Measurements from ENCODE around the gene SWAP70.

SWAP70 gene

DNA sequence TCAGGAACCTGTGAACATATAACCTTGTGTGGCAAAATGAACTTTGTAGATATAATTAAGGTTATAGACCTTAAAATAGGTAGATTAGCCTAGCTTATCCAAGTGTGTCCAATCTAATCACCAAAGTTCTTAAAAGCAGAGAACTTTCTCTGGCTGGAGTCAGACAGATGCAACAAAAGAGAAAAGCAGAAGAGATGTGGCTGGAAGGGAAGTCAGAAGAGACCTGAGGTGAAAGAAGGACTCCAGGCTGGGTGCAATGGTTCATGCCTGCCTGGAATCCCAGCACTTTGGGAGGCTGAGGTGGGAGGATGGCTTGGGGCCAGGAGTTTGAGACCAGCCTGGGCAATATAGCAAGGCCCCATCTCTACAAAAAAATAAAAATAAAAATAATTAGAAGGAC, 39.4 kb upstream of the SWAP70 start:
- no peak overlapping the region for H3K27ac ChIP-seq
- TF ChIP-seq, protein P1, sequence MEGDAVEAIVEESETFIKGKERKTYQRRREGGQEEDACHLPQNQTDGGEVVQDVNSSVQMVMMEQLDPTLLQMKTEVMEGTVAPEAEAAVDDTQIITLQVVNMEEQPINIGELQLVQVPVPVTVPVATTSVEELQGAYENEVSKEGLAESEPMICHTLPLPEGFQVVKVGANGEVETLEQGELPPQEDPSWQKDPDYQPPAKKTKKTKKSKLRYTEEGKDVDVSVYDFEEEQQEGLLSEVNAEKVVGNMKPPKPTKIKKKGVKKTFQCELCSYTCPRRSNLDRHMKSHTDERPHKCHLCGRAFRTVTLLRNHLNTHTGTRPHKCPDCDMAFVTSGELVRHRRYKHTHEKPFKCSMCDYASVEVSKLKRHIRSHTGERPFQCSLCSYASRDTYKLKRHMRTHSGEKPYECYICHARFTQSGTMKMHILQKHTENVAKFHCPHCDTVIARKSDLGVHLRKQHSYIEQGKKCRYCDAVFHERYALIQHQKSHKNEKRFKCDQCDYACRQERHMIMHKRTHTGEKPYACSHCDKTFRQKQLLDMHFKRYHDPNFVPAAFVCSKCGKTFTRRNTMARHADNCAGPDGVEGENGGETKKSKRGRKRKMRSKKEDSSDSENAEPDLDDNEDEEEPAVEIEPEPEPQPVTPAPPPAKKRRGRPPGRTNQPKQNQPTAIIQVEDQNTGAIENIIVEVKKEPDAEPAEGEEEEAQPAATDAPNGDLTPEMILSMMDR (conservative IDR thresholded peaks at IDR 0.05), result no peak

DNA sequence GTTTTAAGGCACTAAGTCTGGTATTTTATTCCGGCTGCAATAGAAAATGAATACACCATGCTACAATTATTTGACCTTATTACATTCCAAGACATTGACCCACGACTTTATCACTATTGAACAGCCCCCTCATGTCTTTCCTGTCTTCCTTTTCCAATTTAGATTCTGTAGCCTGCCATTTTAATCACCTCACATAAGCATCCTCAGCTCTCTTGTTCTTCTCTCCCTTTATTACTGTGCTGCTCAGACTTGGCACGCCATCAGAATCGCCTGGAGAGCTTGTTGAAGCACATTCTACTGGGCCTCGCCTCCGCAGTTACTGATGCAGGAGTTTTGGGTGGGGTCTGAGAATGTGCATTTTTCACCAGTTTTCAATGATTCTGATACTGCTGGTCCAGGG, 38.7 kb upstream of the SWAP70 start:
- no peak overlapping the region for H3K27ac ChIP-seq
- TF ChIP-seq, protein P1 (conservative IDR thresholded peaks at IDR 0.05), result no peak

DNA sequence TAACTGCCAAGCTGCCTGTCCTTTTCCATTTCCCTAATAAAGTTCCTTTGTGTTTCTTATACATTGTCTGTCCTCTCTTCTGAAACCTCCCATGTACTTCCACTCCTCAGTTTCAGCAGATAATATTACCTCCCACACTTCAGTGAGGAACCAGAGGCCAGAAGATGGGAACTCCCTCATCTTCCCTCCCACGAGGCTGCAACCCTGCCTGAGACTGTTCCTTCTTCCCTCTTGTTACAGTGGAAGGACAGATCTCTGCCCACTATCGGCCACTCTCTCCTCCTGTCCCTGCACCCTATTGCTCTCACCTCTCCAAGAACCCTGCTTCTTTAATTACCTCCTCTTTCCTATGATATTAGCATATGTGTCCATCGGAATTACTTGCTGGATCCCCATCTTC, 38.1 kb upstream of the SWAP70 start:
- TF ChIP-seq, protein P1 (conservative IDR thresholded peaks at IDR 0.05), result no peak
- no peak overlapping the region for H3K27ac ChIP-seq

DNA sequence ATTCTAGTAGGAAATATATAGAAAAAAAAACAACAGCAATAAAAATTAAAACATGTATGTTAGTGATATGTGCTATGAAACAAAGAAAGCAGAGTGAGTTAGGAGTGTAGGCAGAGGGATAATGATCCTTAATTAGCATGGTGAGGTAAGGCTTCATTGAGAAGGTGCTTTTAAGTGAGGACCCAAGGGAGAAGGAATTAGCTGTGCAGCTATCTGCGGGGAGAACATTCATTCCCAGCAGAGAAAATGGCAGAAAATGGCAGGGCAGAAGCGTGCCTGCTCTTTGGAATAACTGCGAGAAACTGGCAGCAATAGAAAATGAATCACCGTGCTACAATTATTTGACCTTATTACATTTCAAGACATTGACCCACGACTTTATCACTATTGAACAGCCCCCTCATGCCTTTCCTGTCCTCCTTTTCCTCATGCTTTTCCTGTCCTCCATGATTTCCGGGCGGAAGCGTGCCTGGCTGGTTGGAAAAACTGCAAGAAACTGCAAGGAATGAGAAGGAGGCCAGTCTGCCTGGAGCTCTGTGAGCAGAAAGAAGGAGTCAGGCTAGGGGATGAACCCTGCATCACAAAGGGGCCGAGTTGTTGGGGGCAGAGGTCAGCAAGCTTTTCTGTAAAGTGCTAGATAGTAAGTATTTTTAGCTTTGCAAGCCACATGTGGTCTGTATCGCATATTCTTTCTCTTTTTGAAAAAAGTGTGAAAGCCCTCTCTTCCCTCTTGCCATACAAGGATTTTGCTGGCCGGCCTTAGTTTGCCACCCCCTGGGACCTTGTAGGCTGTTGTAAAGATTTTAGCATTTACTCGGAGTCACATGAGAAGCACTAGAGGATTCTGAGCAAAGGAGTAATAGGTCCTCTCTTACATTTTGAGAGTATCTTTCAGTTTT, 37.1 kb upstream of the SWAP70 start:
- H3K27ac ChIP-seq, result no peak overlapping the region
- TF ChIP-seq, protein P1 (conservative IDR thresholded peaks at IDR 0.05), result no peak

DNA sequence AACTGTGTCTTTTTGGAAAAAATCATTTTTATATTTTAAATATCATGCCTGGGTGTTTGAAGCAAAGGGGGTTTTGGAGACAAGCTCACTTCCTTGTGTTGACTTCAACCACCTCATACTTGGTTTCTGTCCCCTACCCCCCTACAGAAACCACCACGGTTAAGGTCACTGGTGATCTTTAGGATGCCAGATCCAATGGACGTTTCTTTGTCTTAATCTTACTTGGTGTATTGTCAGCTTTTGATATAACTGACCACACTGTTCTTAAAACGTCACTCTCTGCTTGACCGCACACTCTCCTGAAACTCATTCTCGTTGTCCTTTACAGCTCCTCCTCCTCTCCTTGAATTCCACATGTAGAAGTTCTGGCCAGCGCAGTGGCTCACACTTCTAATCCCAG, 34.8 kb upstream of the SWAP70 start:
- TF ChIP-seq, protein P1 (conservative IDR thresholded peaks at IDR 0.05), result no peak
- no peak overlapping the region for H3K27ac ChIP-seq

DNA sequence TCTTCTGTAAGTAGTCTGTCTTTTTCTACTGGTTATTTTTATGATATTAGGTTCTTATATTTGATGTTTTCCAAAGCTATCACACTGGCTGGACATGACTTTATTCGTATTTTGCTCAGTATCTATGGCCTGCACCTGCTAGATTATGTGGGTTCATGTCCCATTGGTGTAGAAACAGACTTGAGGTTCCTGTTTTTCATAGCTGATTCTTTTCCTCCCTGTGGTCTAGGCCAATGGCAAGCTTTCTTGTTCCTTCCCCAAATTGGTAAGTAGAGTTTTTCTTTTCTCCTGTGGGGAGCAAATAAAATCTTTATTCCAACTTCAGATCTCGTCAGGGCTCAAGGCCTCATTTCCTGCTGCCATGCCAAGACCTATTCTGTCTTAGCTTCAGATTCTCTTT, 30.2 kb upstream of the SWAP70 start:
- TF ChIP-seq, protein P1 (conservative IDR thresholded peaks at IDR 0.05), result no peak
- no peak overlapping the region for H3K27ac ChIP-seq

DNA sequence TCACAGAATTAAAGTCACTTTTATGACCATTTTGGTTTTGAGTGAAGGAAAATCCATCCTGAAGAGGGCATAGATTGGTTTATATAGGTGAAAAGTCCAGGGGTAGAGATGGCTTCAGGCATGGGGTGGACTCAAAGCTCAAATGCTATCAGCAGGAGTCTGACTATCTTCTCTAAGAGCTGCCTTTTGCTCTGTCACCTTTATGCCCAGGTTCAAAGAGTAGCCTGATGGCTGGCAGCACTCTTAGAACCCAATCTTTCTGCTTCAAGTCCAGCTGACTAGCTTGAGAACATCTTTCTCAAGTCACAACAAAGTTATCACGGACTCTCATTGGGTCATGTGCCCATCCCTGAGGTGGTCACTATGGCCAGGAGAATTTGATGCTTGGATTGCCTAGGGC, 27.2 kb upstream of the SWAP70 start:
- TF ChIP-seq, protein P1 (conservative IDR thresholded peaks at IDR 0.05), result no peak
- H3K27ac ChIP-seq, result no peak overlapping the region

All from VCaP (cell line).